Amniotic epithelial cell (primary cell): ENCODE measurements around the gene NSG1.
"Not testable (repeated sequence)": the region's sequence is repeated elsewhere in the genome, so short reads cannot be mapped to it uniquely, and the experiment has no call there.

ENCODE experiments used
- DNase-seq: peaks from one replicate; pipeline ENCODE4 v3.0.0-alpha.2; 2010; ENCODE audit warnings: low read depth

Gene NSG1

GRCh38 chr4:4416981-4417380, 30.1 kb downstream of the NSG1 start:
- DNase-seq, result no peak

GRCh38 chr4:4417886-4418285, 31.0 kb downstream of the NSG1 start:
- DNase-seq, result no peak

GRCh38 chr4:4418676-4419390, 31.9 kb downstream of the NSG1 start:
- peak; percentile 85 for DNase-seq

GRCh38 chr4:4419896-4420295, 33.0 kb downstream of the NSG1 start:
- DNase-seq, result no peak

DNA sequence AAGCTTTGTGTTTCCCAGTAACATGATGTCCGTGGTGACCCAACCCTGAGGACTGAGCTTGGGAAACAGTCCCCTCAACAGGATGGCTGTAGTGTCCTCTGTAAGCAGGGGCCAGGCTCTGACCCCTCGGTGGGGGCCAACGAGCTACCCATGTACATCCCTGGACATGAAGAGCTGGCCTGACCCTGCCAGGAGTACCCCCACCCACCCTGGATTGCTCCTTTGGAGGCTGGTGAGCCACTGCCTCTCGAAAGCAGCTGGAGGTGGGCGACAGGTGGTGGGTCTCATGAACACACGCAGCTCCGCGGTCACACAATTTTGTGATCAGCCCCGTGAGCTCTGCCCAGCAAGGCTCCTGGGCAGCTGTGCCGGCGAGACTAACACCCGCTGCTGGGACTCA, 33.5 kb downstream of the NSG1 start:
- no peak for DNase-seq

- DNase-seq, result no peak
Observed at GRCh38 chr4:4421356-4421755, 34.5 kb downstream of the NSG1 start.

- not testable (repeated sequence) for DNase-seq
Observed at GRCh38 chr4:4422117-4422516, 35.2 kb downstream of the NSG1 start.

DNA sequence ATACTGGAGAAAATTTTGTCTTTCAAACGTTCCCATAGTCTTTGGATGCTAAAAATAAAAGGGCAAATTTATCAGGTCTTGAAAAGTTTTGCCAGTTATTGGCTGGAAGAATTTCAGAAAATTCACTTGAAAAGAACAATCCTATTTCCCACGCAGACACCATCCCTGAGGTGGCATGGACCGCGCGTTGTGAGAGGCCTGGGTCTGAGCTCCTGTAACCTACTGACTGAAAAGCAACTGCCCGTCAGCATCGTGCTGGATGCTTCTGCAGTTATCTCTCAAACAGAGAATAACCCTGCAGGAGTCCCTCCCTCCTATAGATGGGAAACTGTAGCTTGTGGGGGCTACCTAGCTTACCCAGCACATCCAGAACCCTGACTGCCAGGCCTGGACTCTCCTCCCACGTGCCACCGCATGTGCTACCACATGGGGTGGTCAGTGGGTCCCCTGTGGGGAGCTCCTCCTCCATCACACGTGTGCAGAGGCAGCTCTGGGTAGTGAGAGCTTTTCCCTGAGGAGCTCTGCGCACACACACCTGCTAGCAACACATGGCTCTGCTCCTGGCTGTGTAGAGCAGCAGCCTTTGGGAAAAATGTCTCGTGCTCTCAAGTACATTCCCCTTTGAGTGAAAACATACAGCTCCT, 36.1 kb downstream of the NSG1 start:
- no peak for DNase-seq

- DNase-seq, result no peak
Observed at GRCh38 chr4:4423706-4424498, 37.0 kb downstream of the NSG1 start.

GRCh38 chr4:4424499-4425115, 37.7 kb downstream of the NSG1 start:
- DNase-seq, result no peak

- DNase-seq, result peak; percentile 49
Observed at GRCh38 chr4:4425119-4425690, 38.3 kb downstream of the NSG1 start.

- DNase-seq, result no peak
Observed at GRCh38 chr4:4425696-4426095, 38.8 kb downstream of the NSG1 start.

GRCh38 chr4:4426511-4427120, 39.7 kb downstream of the NSG1 start:
- DNase-seq, result no peak

DNA sequence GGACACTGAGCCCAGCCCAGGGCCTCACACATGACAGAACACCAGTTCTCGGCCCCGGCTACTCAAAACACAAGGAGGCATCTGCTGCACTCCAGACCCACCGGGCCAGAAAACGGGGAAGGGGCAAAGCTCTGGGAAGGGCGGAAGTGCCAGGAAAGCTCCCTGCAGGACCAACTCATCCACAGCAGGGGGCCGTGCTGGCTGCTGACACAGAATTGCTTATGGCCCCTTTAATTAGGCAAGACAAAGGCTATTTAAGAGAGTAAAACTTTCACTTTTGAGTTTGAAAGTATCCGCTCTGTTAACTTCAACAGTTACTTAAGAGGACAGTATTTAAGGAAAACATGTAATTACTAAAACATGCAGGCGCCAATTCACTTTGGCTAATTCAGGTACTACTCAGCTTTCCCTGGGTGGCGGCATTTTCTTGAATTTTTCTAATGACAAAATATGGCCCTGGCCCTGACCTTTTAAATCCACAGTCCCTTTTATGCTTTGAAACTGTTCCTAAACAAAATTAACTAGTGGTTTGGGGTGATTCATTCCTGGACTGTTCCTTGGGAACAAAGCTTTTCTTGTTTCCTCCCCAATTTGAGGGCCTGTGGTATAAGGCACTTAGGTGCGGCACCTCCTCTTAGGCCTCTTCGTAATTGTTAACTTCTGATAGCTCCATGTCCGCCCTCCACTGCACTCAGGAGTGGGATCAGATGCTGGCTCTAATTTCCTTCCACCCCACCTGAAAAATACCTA, 40.4 kb downstream of the NSG1 start:
- no peak for DNase-seq

DNA sequence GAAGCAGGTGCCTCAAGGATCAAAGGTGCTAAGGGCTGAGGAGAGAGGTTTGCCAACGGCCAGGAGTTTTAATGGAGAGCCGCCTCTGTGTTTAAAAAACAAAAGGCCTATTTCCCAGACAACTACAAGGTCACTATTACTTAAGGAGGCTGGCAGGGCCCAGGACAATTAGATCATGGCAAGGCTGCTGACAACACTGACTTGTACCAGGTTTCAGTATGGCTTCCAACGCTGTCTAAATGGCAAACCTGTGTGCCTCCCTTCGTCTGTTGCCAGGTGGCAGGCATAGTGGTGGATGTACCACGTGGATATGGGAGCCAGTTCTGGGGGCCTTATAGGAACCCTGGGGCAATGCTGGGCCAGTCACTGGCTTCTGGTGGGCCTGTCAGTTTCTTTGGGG, 41.0 kb downstream of the NSG1 start:
- no peak for DNase-seq

- DNase-seq, result no peak
Observed at GRCh38 chr4:4428966-4429875, 42.3 kb downstream of the NSG1 start.

DNA sequence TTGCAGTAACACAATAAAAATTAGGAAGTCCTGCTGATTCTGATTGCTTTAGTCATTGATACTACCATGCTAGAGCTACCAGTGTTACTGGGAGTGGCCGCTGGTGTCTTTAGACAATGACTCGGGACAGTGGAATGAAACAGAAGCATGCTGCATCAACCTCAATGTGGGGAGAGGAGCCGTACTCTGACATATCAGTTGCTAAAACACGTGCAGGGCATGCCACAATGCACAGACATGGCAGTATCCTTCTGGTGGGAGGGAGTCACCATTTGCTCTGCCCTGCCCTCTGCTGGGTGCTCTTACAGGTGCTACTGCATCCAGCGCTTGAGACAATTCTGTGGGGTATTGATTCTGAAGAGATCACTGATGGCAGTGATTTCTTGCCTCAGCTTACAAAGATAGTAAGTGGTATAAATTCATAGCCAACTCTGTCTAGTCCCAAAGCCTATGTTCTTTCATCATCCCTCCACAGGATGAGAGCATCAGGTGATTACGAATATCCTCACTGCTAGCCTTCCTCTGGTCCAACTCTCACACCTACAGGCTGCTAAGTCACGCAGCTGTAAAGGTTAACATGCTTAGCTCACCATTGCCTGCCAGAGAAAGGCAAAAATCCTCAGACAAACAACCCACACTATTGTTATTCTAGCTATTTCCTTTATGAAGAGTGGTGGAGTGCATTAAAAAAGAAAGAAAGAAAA, 43.7 kb downstream of the NSG1 start:
- DNase-seq, result peak; percentile 67

- no peak for DNase-seq
Observed at GRCh38 chr4:4432341-4433125, 45.6 kb downstream of the NSG1 start.

DNA sequence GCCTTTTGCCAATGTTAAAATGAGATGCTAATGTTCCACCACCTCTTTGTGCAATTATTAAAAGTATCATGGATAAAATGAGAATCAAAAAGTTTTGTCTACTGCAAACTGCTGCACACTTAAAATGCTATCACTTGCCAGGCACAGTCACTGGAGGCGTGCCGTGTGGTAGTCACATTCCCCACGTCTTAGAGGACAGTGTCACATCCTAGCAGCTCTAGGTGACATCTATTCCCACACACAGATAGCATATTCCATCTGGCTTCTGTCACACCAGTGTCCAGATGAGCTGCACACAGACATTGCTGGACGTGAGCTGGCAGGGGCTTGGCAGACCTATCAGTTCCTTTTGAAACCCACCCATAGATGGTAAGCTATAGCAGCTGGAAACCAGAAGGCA, 47.0 kb downstream of the NSG1 start:
- no peak for DNase-seq
